ENCODE measurements around the gene RFTN1. TPM values are rescaled to one million over a fixed set of nuclear protein-coding genes. Genes with fewer than 3 reads are reported as not detected.

Gene RFTN1
- total and polyA plus RNA-seq, 4 donors, result 4.4 to 20.4 (median 11.9) TPM

- Histone ChIP-seq H3K27me3 (ENCODE audit: control insufficient read depth in 4 of 4, insufficient read depth in 4 of 4, low read length in 3 of 4) (no peaks in the 10 kb centered on the region), H3K4me1 (ENCODE audit: control insufficient read depth in 4 of 4, insufficient read depth in 4 of 4, low read length in 3 of 4) (no peaks in the 10 kb centered on the region), H3K9ac (ENCODE audit: low read depth in 1 of 2, low read length in 2 of 2) (no peak overlapping the region), H3K9me3 (ENCODE audit: control insufficient read depth in 4 of 4, low read length in 3 of 4) (no peaks in the 10 kb centered on the region), H3K4me3 (ENCODE audit: low read depth in 1 of 3, low read length in 3 of 3) (no peak overlapping the region), H3K27ac (ENCODE audit: low read depth in 1 of 2, low read length in 2 of 2) (no peak overlapping the region), H3K36me3 (ENCODE audit: control insufficient read depth in 4 of 4, insufficient read depth in 3 of 4, low read depth in 1 of 4, low read length in 3 of 4) (peaks cover 3 to 16% (median 10%) of the 10 kb centered on the region in 4 donors)
- TF ChIP-seq RXRA (IDR thresholded peaks at IDR 0.05), result no peak
- no peak for TF ChIP-seq HNF4G (IDR thresholded peaks at IDR 0.05)
- TF ChIP-seq JUND (IDR thresholded peaks at IDR 0.05), result no peak
- no peak for TF ChIP-seq ZBTB33 (IDR thresholded peaks at IDR 0.05)
- TF ChIP-seq FOXA1 (IDR thresholded peaks at IDR 0.05), result no peak
- no peak for TF ChIP-seq HNF4A (conservative IDR thresholded peaks at IDR 0.05)
- no peak for TF ChIP-seq FOXA2 (IDR thresholded peaks at IDR 0.05)
- no peak for TF ChIP-seq TAF1 (conservative IDR thresholded peaks at IDR 0.05)
- DNase-seq (ENCODE audit: low spot score), result no peak
- 94% methylated on average over 3 of the region's 3 CpGs for WGBS
Measured at GRCh38 chr3:16358336-16358735, 155.2 kb downstream of the RFTN1 start.

GRCh38 chr3:16357186-16358121, 156.0 kb downstream of the RFTN1 start:
- no peak overlapping the region for H3K9ac ChIP-seq (ENCODE audit: low read depth in 1 of 2, low read length in 2 of 2)
- H3K27ac ChIP-seq (ENCODE audit: low read depth in 1 of 2, low read length in 2 of 2), result no peak overlapping the region

More at GRCh38 chr3:16357186-16358121, 156.0 kb downstream of the RFTN1 start:
- H3K9me3 ChIP-seq (ENCODE audit: control insufficient read depth in 4 of 4, low read length in 3 of 4), result no peaks in the 10 kb centered on the region
- H3K27me3 ChIP-seq (ENCODE audit: control insufficient read depth in 4 of 4, insufficient read depth in 4 of 4, low read length in 3 of 4), result no peaks in the 10 kb centered on the region
- TF ChIP-seq HNF4A (conservative IDR thresholded peaks at IDR 0.05) (no peak), JUND (IDR thresholded peaks at IDR 0.05) (no peak), RAD21 (IDR thresholded peaks at IDR 0.05) (no peak), TAF1 (conservative IDR thresholded peaks at IDR 0.05) (no peak), SP1 (IDR thresholded peaks at IDR 0.05) (no peak), GABPA (IDR thresholded peaks at IDR 0.05 in 1 of 2, conservative IDR thresholded peaks at IDR 0.05 in 1 of 2) (no peak), FOXA2 (IDR thresholded peaks at IDR 0.05) (no peak), ATF3 (IDR thresholded peaks at IDR 0.05) (no peak), CTCF (IDR thresholded peaks at IDR 0.05; ENCODE audit: low read depth, low read length, missing input control) (no peak), HNF4G (IDR thresholded peaks at IDR 0.05) (no peak), REST (IDR thresholded peaks at IDR 0.05) (no peak), MAX (IDR thresholded peaks at IDR 0.05) (no peak), YY1 (IDR thresholded peaks at IDR 0.05) (no peak), RXRA (IDR thresholded peaks at IDR 0.05) (no peak), NR2F2 (IDR thresholded peaks at IDR 0.05) (no peak), ZBTB33 (IDR thresholded peaks at IDR 0.05) (no peak), EGR1 (IDR thresholded peaks at IDR 0.05; ENCODE audit: low read depth in 2 of 2) (no peak), FOXA1 (IDR thresholded peaks at IDR 0.05) (no peak)
- H3K36me3 ChIP-seq (ENCODE audit: control insufficient read depth in 4 of 4, insufficient read depth in 3 of 4, low read depth in 1 of 4, low read length in 3 of 4), result peaks cover 3 to 14% (median 10%) of the 10 kb centered on the region in 4 donors
- H3K4me3 ChIP-seq (ENCODE audit: low read depth in 1 of 3, low read length in 3 of 3), result no peak overlapping the region
- 91% methylated on average over 9 of the region's 9 CpGs for WGBS
- no peak for DNase-seq (ENCODE audit: low spot score)
- no peaks in the 10 kb centered on the region for H3K4me1 ChIP-seq (ENCODE audit: control insufficient read depth in 4 of 4, insufficient read depth in 4 of 4, low read length in 3 of 4)

Data from liver (tissue), 9 donors.